HepG2 (cell line): Measurements from ENCODE around the gene ABCC8. TPM values are rescaled to one million over a fixed set of nuclear protein-coding genes. Genes with fewer than 3 reads are reported as not detected.

Experiments
- ATAC-seq: fragments of 200-7000 bp; cut with Tn5 transposase; 3 replicates; pipeline ENCODE4 v1.9.1; 2020; ENCODE audit warnings: mild to moderate bottlenecking, moderate library complexity
- BruUV-seq: library from RNA; stranded (reverse); fragments of 400-500 nt; replicated peaks from 2 replicates; lab custom pipeline; 2021; lab: Mats Ljungman, UMichigan
- CTCF ChIA-PET: fragments of 300-600 bp; formaldehyde crosslinking; extraction: SDS; loops from one replicate; lab custom pipeline; 2021; ENCODE audit warnings: low total read pairs, inconsistent platforms, low intra/inter-chr PET ratio; lab: Yijun Ruan, JAX
- POLR2A ChIA-PET: fragments of 350-600 bp; sonication (Branson Sonifier 250); formaldehyde crosslinking; loops from one replicate; lab custom pipeline; 2020; ENCODE audit warnings: antibody characterized with exemption, inconsistent platforms; lab: Yijun Ruan, JAX
- DNase-seq: peaks from one replicate; pipeline ENCODE4 v3.0.0-alpha.2; 2015; ENCODE audit warnings: low spot score
- FAIRE-seq: peaks from 3 replicates; lab custom pipeline; 2011; peaks lifted over from hg19 to GRCh38; lab: Jason Lieb, UNC
- H2AFZ ChIP-seq: one replicate; pipeline ENCODE4 v1.6.1; 2011; ENCODE audit warnings: low read length, inconsistent platforms
- H3K27ac ChIP-seq: fragments of 300-600 bp; 3 replicates; pipeline ENCODE4 v1.8.0; 2011; ENCODE audit warnings: mixed run types, mild to moderate bottlenecking, mixed read lengths, low read length, inconsistent platforms; ENCODE audit not compliant: insufficient read depth; ENCODE audit errors: extremely low read length
- H3K27me3 ChIP-seq, 2 experiments: fragments of 200-600 bp in 1 of 2; 2 replicates in 1 of 2; 3 replicates in 1 of 2; pipeline versions ENCODE4 v1.6.0 to v1.8.0; 2011; ENCODE audit warnings: low read length in 2 of 2, mild to moderate bottlenecking in 2 of 2, moderate library complexity in 2 of 2, inconsistent platforms in 1 of 2; ENCODE audit not compliant: insufficient read depth in 2 of 2, control insufficient read depth in 1 of 2
- H3K36me3 ChIP-seq, 2 experiments: fragments of 200-600 bp in 1 of 2; replicated peaks in 1 of 2; 2 replicates in 1 of 2; 3 replicates in 1 of 2; pipeline versions ENCODE4 v1.5.1 to v1.8.0; 2011; ENCODE audit warnings: low read length in 2 of 2, inconsistent platforms in 1 of 2; ENCODE audit not compliant: insufficient read depth in 2 of 2, control insufficient read depth in 1 of 2
- H3K4me1 ChIP-seq: 2 replicates; pipeline ENCODE4 v1.5.1; 2012; ENCODE audit warnings: low read length, inconsistent platforms; ENCODE audit not compliant: insufficient read depth
- H3K4me2 ChIP-seq: 2 replicates; pipeline ENCODE4 v1.6.0; 2011; ENCODE audit warnings: low read depth, low read length, inconsistent platforms
- H3K4me3 ChIP-seq, 3 experiments: fragments of 200-600 bp in 1 of 3; sonication (generic), shearing (Covaris generic) in 1 of 3; replicated peaks in 1 of 3; 2 replicates each; pipeline ENCODE4 v1.5.1; 2011 to 2016; ENCODE audit warnings: low read length in 3 of 3, inconsistent platforms in 2 of 3, low read depth in 2 of 3, mild to moderate bottlenecking in 2 of 3, control low read depth in 1 of 3, mixed read lengths in 1 of 3; ENCODE audit not compliant: insufficient read depth in 1 of 3
- H3K79me2 ChIP-seq: one replicate; pipeline ENCODE4 v1.6.1; 2011; ENCODE audit warnings: low read length, inconsistent platforms; ENCODE audit not compliant: insufficient read depth
- H3K9ac ChIP-seq: 2 replicates; pipeline ENCODE4 v1.6.0; 2011; ENCODE audit warnings: mild to moderate bottlenecking, low read depth, low read length, inconsistent platforms; ENCODE audit not compliant: insufficient read depth
- H3K9me3 ChIP-seq: 2 replicates; pipeline ENCODE4 v1.5.1; 2012; ENCODE audit warnings: mild to moderate bottlenecking, low read length
- H4K20me1 ChIP-seq: 2 replicates; pipeline ENCODE4 v1.6.0; 2011; ENCODE audit warnings: inconsistent platforms, mild to moderate bottlenecking, low read length, moderate library complexity; ENCODE audit not compliant: insufficient read depth
- HINFP ChIP-seq: sonication (generic); formaldehyde crosslinking; IDR thresholded peaks from 2 replicates; pipeline ENCODE4 v1.4.0; 2020; ENCODE audit warnings: low read depth, mild to moderate bottlenecking, missing genetic modification reagents
- KDM6A ChIP-seq: IDR thresholded peaks from 2 replicates; pipeline ENCODE4 v1.6.1; 2016; ENCODE audit warnings: low read depth
- NR2F1 ChIP-seq, 2 experiments: fragments of 450-650 bp in 1 of 2; formaldehyde crosslinking in 1 of 2; IDR thresholded peaks; 2 replicates each; pipeline versions ENCODE4 v1.5.0 to v1.6.1; 2016 to 2020; ENCODE audit warnings: mild to moderate bottlenecking in 1 of 2, missing compliant biosample characterization in 1 of 2, missing genetic modification reagents in 1 of 2, moderate library complexity in 1 of 2
- SMAD3 ChIP-seq: sonication (generic); formaldehyde crosslinking; IDR thresholded peaks from 2 replicates; pipeline ENCODE4 v1.4.0; 2020; ENCODE audit warnings: missing genetic modification reagents
- SNRNP70 ChIP-seq: fragments of 200-400 bp; formaldehyde crosslinking; IDR thresholded peaks from 2 replicates; pipeline ENCODE4 v1.6.1; 2017; ENCODE audit warnings: mild to moderate bottlenecking, low read depth, low read length, moderate library complexity
- SOX5 ChIP-seq: IDR thresholded peaks from 2 replicates; pipeline ENCODE4 v1.6.1; 2016; ENCODE audit warnings: borderline replicate concordance
- ZNF292 ChIP-seq: sonication (generic); formaldehyde crosslinking; IDR thresholded peaks from 2 replicates; pipeline ENCODE4 v1.8.1; 2022; ENCODE audit warnings: mild to moderate bottlenecking, low read depth, missing genetic modification reagents, borderline replicate concordance
- ZNF513 ChIP-seq: sonication (generic); formaldehyde crosslinking; conservative IDR thresholded peaks from 2 replicates; pipeline ENCODE4 v1.5.0; 2020; ENCODE audit warnings: missing genetic modification reagents
- ZNF563 ChIP-seq: sonication (generic); formaldehyde crosslinking; IDR thresholded peaks from 2 replicates; pipeline ENCODE4 v1.8.0; 2022; ENCODE audit warnings: mild to moderate bottlenecking, moderate library complexity, missing genetic modification reagents
- ZNF740 ChIP-seq: sonication (generic); formaldehyde crosslinking; IDR thresholded peaks from 2 replicates; pipeline ENCODE4 v1.4.0; 2020; ENCODE audit warnings: missing genetic modification reagents
- ZSCAN21 ChIP-seq: sonication (generic); formaldehyde crosslinking; IDR thresholded peaks from 2 replicates; pipeline ENCODE4 v1.8.0; 2022; ENCODE audit warnings: mild to moderate bottlenecking, missing genetic modification reagents, moderate library complexity, borderline replicate concordance
- WGBS: methylation state at CpG from one replicate; pipeline ENCODE4 v1.1.6; 2017; ENCODE audit warnings: low lambda C conversion rate; 5-methylcytosine and 5-hydroxymethylcytosine counted together
- in situ Hi-C: cut with HindIII; loops from 2 replicates; pipeline ENCODE4 v1.10.0; 2017; ENCODE audit warnings: low pct_unique_long_range_greater_than_20kb; ENCODE audit not compliant: extremely low pct_ligation_motif_present
- intact Hi-C: fragments of 100-400 bp; cut with micrococcal nuclease; formaldehyde crosslinking; loops from one replicate; pipeline ENCODE4 v1.10.0; 2022; ENCODE audit not compliant: unreplicated experiment
- polyA plus RNA-seq, 8 experiments: library from polyadenylated mRNA; depleted of rRNA in 3 of 8; stranded (reverse) in 7 of 8; unstranded in 1 of 8; fragments of >200 nt; fragmentation: Illumina TruSeq in 4 of 8; extraction: Trizol in 4 of 8; gene quantifications; 2 replicates each; pipeline versions ENCODE4 v1.2.1 to v1.2.3, GENCODE V29; 2011 to 2016; ENCODE audit warnings: low read depth in 4 of 8, missing spikeins in 1 of 8, mixed read lengths in 1 of 8; ENCODE audit not compliant: insufficient read depth in 1 of 8
- total RNA-seq, 5 experiments: library from RNA; depleted of rRNA; stranded (reverse); fragments of >200 nt; fragmentation: Illumina TruSeq; extraction: Trizol; gene quantifications; 2 replicates each; pipeline ENCODE4 v1.2.3, GENCODE V29; 2016; ENCODE audit warnings: low read depth in 1 of 5
- TF ChIP-seq, protein P1 (sequence below): sonication (generic); formaldehyde crosslinking; IDR thresholded peaks from 2 replicates; pipeline ENCODE4 v1.8.0; 2022; ENCODE audit warnings: missing genetic modification reagents, mild to moderate bottlenecking, moderate library complexity, borderline replicate concordance
- TF ChIP-seq, protein P2 (sequence below): sonication (generic); formaldehyde crosslinking; IDR thresholded peaks from 2 replicates; pipeline ENCODE4 v1.5.0; 2020; ENCODE audit warnings: missing genetic modification reagents
- TF ChIP-seq, protein P3 (sequence below): sonication (generic); formaldehyde crosslinking; IDR thresholded peaks from 2 replicates; pipeline ENCODE4 v1.4.0; 2020; ENCODE audit warnings: low read depth, mild to moderate bottlenecking, missing genetic modification reagents

ABCC8 gene
- total and polyA plus RNA-seq, 2 of the 13 experiments (the other 11 are each of a cell fraction or from before 2014, with no cell fraction given) = not detected

- TF ChIP-seq, protein P1, sequence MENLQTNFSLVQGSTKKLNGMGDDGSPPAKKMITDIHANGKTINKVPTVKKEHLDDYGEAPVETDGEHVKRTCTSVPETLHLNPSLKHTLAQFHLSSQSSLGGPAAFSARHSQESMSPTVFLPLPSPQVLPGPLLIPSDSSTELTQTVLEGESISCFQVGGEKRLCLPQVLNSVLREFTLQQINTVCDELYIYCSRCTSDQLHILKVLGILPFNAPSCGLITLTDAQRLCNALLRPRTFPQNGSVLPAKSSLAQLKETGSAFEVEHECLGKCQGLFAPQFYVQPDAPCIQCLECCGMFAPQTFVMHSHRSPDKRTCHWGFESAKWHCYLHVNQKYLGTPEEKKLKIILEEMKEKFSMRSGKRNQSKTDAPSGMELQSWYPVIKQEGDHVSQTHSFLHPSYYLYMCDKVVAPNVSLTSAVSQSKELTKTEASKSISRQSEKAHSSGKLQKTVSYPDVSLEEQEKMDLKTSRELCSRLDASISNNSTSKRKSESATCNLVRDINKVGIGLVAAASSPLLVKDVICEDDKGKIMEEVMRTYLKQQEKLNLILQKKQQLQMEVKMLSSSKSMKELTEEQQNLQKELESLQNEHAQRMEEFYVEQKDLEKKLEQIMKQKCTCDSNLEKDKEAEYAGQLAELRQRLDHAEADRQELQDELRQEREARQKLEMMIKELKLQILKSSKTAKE (CRISPR knock-in tag) = no peak
Observed at GRCh38 chr11:17457396-17458173, 19.1 kb downstream of the ABCC8 start (continued).

GRCh38 chr11:17452668-17453067 is 24.0 kb downstream of the ABCC8 start:
- no peak for FAIRE-seq
- CTCF ChIA-PET = no interaction called here
- no peak overlapping the region for H3K4me3 ChIP-seq
- H3K79me2 ChIP-seq = no peaks in the 10 kb centered on the region
- H3K4me1 ChIP-seq = no peaks in the 10 kb centered on the region
- H3K9me3 ChIP-seq = no peaks in the 10 kb centered on the region
- H3K36me3 ChIP-seq = no peaks in the 10 kb centered on the region
- 10% methylated on average over 2 of the region's 2 CpGs for WGBS
- H2AFZ ChIP-seq = no peak overlapping the region
- intact Hi-C loops = no loop called here
- BruUV-seq = no TSS peak
- POLR2A ChIA-PET = no interaction called here
- peaks cover 3 to 38% of the 10 kb centered on the region in 2 experiments; a peak in 3 of 5 replicates for H3K27me3 ChIP-seq
- no peak overlapping the region for H3K4me2 ChIP-seq
- no peak overlapping the region for H3K27ac ChIP-seq
- in situ Hi-C loops = no loop called here
- no peak for ATAC-seq
- H4K20me1 ChIP-seq = no peaks in the 10 kb centered on the region
- DNase-seq = no peak
- no peak overlapping the region for H3K9ac ChIP-seq
- TF ChIP-seq ZNF292 (no peak), ZNF513 (CRISPR knock-in tag) (no peak), SOX5 (no peak), ZNF563 (CRISPR knock-in tag) (no peak), HINFP (CRISPR knock-in tag) (no peak), NR2F1 (CRISPR knock-in tag; IDR thresholded peaks at IDR 0.05) (no peak), SMAD3 (CRISPR knock-in tag) (no peak), ZSCAN21 (CRISPR knock-in tag) (no peak), ZNF740 (CRISPR knock-in tag) (no peak), SNRNP70 (no peak), KDM6A (no peak)
- TF ChIP-seq, protein P2, sequence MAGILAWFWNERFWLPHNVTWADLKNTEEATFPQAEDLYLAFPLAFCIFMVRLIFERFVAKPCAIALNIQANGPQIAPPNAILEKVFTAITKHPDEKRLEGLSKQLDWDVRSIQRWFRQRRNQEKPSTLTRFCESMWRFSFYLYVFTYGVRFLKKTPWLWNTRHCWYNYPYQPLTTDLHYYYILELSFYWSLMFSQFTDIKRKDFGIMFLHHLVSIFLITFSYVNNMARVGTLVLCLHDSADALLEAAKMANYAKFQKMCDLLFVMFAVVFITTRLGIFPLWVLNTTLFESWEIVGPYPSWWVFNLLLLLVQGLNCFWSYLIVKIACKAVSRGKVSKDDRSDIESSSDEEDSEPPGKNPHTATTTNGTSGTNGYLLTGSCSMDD (CRISPR knock-in tag) = no peak
- TF ChIP-seq, protein P3, sequence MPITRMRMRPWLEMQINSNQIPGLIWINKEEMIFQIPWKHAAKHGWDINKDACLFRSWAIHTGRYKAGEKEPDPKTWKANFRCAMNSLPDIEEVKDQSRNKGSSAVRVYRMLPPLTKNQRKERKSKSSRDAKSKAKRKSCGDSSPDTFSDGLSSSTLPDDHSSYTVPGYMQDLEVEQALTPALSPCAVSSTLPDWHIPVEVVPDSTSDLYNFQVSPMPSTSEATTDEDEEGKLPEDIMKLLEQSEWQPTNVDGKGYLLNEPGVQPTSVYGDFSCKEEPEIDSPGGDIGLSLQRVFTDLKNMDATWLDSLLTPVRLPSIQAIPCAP (CRISPR knock-in tag) = no peak
